ENCODE data around the gene WDR64.

- TF ChIP-seq CTCF (IDR thresholded peaks at IDR 0.05; ENCODE audit: poor library complexity) (no peak), EZH2phosphoT487 (IDR thresholded peaks at IDR 0.05; ENCODE audit: low read depth, severe bottlenecking, unreplicated experiment) (no peak)
These were observed 171.8 kb downstream of the WDR64 start for GRCh38 chr1:241823925-241824324.

Data from hepatocyte (in vitro differentiated cells).